Body of pancreas (tissue), 4 donors: ENCODE data around the gene SERPINB1. TPM values are rescaled to one million over a fixed set of nuclear protein-coding genes. Genes with fewer than 3 reads are reported as not detected.

ENCODE experiments used
- ATAC-seq: fragments of 150-250 bp; one replicate; pipeline ENCODE4 v1.9.1; 2016
- DNase-seq, 4 donors: peaks; one replicate each; pipeline ENCODE4 v3.0.0-alpha.2; 2019
- H3K27ac ChIP-seq, 4 donors: fragments of 200-600 bp; sonication (generic); 1 replicate in 3 of 4; 2 replicates in 1 of 4; pipeline versions ENCODE4 v1.5.1 to v1.6.1; 2016 to 2019; ENCODE audit warnings: mild to moderate bottlenecking in 1 of 4, mixed read lengths in 1 of 4, moderate library complexity in 1 of 4
- H3K27me3 ChIP-seq, 2 donors: fragments of 200-600 bp; sonication (generic); one replicate each; pipeline ENCODE4 v1.6.0; 2016; ENCODE audit warnings: mild to moderate bottlenecking in 1 of 2
- H3K36me3 ChIP-seq, 2 donors: fragments of 200-600 bp; sonication (generic); replicated peaks in 1 of 2; 2 replicates each; pipeline ENCODE4 v1.5.1; 2016; ENCODE audit warnings: low read depth in 2 of 2; ENCODE audit not compliant: insufficient read depth in 1 of 2
- H3K4me1 ChIP-seq: fragments of 200-600 bp; sonication (generic); one replicate; pipeline ENCODE4 v1.6.0; 2016
- H3K4me3 ChIP-seq, 2 donors: fragments of 200-600 bp; sonication (generic); 1 replicate in 1 of 2; 2 replicates in 1 of 2; pipeline ENCODE4 v1.5.1; 2016 to 2019
- H3K9me3 ChIP-seq, 3 donors: fragments of 200-600 bp; sonication (generic); 1 replicate in 2 of 3; 2 replicates in 1 of 3; pipeline ENCODE4 v1.5.1; 2016
- POLR2A ChIP-seq, 3 donors: fragments of 450-650 bp; IDR thresholded peaks; one replicate each; pipeline ENCODE4 v1.6.1; 2016; ENCODE audit warnings: antibody characterized with exemption in 3 of 3, mild to moderate bottlenecking in 2 of 3
- WGBS, 2 donors: methylation state at CpG; one replicate each; pipeline ENCODE4 v1.1.5; 2017; 5-methylcytosine and 5-hydroxymethylcytosine counted together
- intact Hi-C: fragments of 100-400 bp; cut with DNase I; formaldehyde crosslinking; loops from one replicate; pipeline ENCODE4 v1.15.1; 2023
- total RNA-seq, 2 donors: library from RNA; depleted of rRNA; stranded (reverse); fragments of >200 nt; gene quantifications; one replicate each; pipeline ENCODE4 v1.1.0, GENCODE V29; 2016
- TF ChIP-seq, protein P1 (sequence below), 7 experiments: fragments of 450-650 bp in 4 of 7; fragments of 200-600 bp in 3 of 7; sonication (generic) in 3 of 7; IDR thresholded peaks; one replicate each; pipeline ENCODE4 v1.5.1; 2016 to 2019; ENCODE audit warnings: antibody characterized with exemption in 7 of 7

The SERPINB1 gene
- total RNA-seq, 2 donors from 2014 or later = 19.1 to 80.4 TPM

- no peak for DNase-seq
- ATAC-seq = no peak
- Histone ChIP-seq H3K4me3 (no peak overlapping the region), H3K36me3 (no peaks in the 10 kb centered on the region), H3K27ac (no peak overlapping the region), H3K4me1 (peaks cover 40% of the 10 kb centered on the region), H3K9me3 (no peaks in the 10 kb centered on the region), H3K27me3 (no peaks in the 10 kb centered on the region)
- TF ChIP-seq POLR2A (IDR thresholded peaks at IDR 0.05) = no peak
- TF ChIP-seq, protein P1, sequence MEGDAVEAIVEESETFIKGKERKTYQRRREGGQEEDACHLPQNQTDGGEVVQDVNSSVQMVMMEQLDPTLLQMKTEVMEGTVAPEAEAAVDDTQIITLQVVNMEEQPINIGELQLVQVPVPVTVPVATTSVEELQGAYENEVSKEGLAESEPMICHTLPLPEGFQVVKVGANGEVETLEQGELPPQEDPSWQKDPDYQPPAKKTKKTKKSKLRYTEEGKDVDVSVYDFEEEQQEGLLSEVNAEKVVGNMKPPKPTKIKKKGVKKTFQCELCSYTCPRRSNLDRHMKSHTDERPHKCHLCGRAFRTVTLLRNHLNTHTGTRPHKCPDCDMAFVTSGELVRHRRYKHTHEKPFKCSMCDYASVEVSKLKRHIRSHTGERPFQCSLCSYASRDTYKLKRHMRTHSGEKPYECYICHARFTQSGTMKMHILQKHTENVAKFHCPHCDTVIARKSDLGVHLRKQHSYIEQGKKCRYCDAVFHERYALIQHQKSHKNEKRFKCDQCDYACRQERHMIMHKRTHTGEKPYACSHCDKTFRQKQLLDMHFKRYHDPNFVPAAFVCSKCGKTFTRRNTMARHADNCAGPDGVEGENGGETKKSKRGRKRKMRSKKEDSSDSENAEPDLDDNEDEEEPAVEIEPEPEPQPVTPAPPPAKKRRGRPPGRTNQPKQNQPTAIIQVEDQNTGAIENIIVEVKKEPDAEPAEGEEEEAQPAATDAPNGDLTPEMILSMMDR (IDR thresholded peaks at IDR 0.05) = no peak
- intact Hi-C loops = no loop called here
- whole genome bisulfite sequencing, 2 donors = 94 to 99% methylated on average over 3 of the region's 3 CpGs
Measured at GRCh38 chr6:2812695-2813094, 29.0 kb downstream of the SERPINB1 start.

DNA sequence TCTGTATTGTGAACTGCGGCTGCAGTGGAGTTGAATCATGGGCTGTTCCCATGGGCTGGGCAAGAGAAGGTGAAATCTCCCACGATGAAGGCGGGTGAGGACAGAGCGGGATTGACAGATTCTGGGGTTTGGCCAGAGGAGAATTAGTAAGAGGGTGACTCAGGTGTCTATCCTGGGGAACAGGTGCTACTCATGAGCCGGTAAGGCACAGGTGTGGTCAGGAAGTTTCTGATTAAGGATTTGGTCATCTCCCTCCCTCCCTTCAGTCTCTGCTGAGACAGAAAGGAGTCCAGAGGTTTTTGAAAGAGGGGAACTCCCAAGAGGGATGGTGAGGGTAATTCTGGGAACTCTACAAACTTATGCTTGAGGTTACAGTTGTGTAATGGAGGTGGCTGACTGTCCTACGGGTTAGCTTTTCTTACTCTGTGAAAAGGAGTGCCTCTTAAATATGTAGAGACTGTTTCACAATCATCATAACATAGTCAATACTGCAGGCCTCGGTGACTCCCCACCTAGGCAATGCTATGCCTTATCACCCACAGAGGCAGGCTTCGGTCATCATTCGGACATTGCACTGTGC lies 31.5 kb downstream of the SERPINB1 start:
- DNase-seq (peak; percentile 59 to 79 (median 70)), ATAC-seq (peak; percentile 77)
- Histone ChIP-seq H3K27me3 (no peaks in the 10 kb centered on the region), H3K4me3 (no peak overlapping the region), H3K27ac (peak overlapping the region; percentile 60 to 79 (median 72)), H3K9me3 (no peaks in the 10 kb centered on the region), H3K36me3 (no peaks in the 10 kb centered on the region), H3K4me1 (peaks cover 60% of the 10 kb centered on the region)
- intact Hi-C loops = no loop called here
- 44% methylated on average over 9 of the region's 9 CpGs for WGBS, 2 donors
- TF ChIP-seq, protein P1 (IDR thresholded peaks at IDR 0.05) = no peak
- TF ChIP-seq POLR2A (IDR thresholded peaks at IDR 0.05) = no peak

- H3K27ac ChIP-seq = peak overlapping the region in 3 of 4 donors; percentile 70 to 79 (median 73)
Measured at GRCh38 chr6:2809015-2809414, 32.6 kb downstream of the SERPINB1 start.

DNA sequence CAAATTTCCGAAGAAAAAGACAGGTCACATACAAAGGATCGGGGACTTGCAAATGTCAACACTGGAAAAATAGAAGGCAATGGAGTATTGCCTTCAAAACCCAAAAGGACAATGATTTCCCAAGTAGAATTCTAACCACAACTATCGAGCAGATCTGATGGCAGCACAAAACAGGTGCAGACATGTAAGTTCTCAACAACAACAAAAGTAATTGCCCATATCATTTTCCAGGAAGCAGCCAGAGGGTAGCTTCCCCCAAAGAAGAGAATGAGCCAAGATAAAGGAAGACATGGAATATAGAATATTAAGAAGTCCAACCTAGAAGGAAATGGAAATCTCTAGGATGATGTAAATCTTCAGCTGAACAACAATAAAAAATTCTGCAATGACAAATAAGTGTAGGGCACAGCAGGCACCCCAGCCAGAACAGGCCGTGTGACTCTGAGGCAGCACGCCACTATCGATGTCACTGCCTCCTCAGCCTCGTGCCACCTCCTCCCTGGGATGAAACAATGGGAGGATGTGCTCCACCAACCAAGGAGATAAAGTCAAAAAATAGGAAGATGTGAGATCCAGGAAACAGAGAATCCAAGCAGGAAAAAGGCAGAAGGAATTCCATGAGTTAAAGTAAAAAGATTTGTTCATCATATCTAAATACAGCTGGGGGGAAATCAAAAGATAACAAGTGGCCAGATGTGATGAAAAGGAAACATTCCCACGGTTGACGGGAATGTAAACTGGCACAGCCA lies 34.1 kb downstream of the SERPINB1 start:
- peak; percentile 76 for ATAC-seq
- no peaks in the 10 kb centered on the region for H3K36me3 ChIP-seq
- H3K27me3 ChIP-seq = no peaks in the 10 kb centered on the region
- H3K9me3 ChIP-seq = no peaks in the 10 kb centered on the region
- DNase-seq = peak; percentile 53 to 81 (median 60)
- TF ChIP-seq POLR2A (IDR thresholded peaks at IDR 0.05) = no peak
- TF ChIP-seq, protein P1 (IDR thresholded peaks at IDR 0.05) = no peak
- H3K27ac ChIP-seq = peak overlapping the region in 3 of 4 donors; percentile 73 to 79 (median 75)
- no peak overlapping the region for H3K4me3 ChIP-seq
- intact Hi-C loops = no loop called here
- H3K4me1 ChIP-seq = peaks cover 76% of the 10 kb centered on the region
- 33 to 44% methylated on average over 9 of the region's 9 CpGs for WGBS, 2 donors

More at GRCh38 chr6:2809015-2809414, 32.6 kb downstream of the SERPINB1 start:
- intact Hi-C loops = no loop called here
- DNase-seq (no peak), ATAC-seq (no peak)
- H3K4me1 ChIP-seq = peaks cover 72% of the 10 kb centered on the region
- TF ChIP-seq, protein P1 (IDR thresholded peaks at IDR 0.05) = no peak
- TF ChIP-seq POLR2A (IDR thresholded peaks at IDR 0.05) = no peak
- H3K36me3 ChIP-seq = no peaks in the 10 kb centered on the region
- 26 to 44% methylated on average over 2 of the region's 2 CpGs for WGBS, 2 donors
- H3K9me3 ChIP-seq = no peaks in the 10 kb centered on the region
- no peak overlapping the region for H3K4me3 ChIP-seq
- H3K27me3 ChIP-seq = no peaks in the 10 kb centered on the region
